G401.6 (cell line): ENCODE results near the gene AGPAT2.

Source experiments
- FAIRE-seq: peaks from 2 replicates; lab custom pipeline; 2012; peaks lifted over from hg19 to GRCh38; lab: Jason Lieb, UNC

The AGPAT2 gene

DNA sequence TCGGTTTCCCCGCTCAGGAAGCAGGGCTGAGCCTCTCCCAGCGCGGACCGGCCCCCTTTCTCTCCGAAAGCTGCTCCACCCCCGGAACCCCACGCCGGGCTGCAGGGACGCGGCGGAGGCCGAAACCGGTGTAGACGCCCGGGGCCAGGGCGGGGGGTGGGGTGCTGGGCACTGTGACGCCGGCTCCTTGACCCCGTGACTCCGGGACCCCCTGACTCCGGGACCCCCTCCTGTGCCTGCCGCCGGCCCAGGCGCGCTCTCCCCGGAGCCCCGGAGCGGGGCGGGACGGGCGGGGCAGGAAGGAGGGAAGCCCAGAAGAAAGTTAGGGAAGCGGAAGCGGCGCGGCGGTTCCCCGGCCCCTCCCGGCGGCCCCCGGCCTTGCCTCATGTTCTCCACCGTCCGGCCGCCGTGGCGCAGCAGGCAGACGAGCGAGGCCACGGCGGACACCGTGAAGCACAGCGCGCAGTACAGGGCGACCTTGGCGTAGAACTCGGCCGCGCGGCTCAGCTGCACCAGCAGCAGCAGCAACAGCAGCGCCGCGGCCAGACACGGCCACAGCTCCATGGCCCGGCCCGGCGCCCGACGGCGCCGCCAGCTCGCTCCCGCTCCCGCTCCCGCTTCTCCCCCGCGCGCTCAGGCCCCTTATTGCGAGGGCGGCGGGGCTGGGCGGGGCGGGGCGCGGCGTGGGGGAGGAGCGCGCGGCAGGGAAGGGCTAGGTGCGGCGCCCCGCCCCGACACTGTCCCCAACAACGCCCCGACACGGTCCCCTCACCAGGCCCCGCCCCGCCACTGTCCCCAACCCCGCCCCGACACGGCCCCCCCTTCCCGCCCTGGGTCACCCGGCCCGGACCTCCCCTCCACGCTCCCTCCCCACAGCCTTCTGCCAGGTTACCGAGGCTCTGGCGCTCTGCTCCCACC lies at the start of gene AGPAT2:
Gene AGPAT2 (minus strand): TSS at position 664 of the 918 bp plus-strand sequence. CDS start 100 bp downstream, at position 564.
- no peak for FAIRE-seq

DNA sequence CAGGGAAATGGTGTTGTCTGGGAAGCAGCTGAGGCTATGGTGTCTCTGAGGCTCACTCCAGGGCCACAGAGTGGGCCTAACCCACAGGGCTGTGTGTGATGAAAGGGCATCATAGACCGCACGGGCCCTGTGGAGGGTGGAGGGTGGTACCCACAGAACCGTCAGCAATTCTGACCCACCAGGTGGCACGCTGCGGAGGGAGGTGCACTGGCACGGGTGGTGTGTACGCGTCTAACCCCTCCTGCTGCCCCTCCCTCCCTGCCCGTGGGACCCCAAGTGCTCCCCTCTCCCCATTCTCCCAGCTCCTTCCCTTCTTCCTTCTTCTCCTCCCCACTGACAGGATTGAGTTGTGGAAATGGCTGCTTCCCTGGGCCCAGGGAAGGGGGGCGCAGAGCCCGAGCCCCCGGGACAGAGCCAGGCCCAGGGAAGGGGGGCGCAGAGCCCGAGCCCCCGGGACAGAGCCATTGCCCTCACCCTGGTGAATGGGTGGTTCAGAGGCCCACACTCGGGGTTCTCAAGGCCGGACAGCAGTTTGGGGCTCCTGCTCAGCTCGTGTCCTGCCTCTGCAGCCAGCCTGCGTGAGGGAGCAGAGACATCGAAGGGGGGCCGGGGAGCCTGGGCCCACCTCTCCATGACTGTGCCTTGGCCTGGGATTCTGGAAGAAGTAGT lies 48.7 kb upstream of the AGPAT2 start:
- no peak for FAIRE-seq

DNA sequence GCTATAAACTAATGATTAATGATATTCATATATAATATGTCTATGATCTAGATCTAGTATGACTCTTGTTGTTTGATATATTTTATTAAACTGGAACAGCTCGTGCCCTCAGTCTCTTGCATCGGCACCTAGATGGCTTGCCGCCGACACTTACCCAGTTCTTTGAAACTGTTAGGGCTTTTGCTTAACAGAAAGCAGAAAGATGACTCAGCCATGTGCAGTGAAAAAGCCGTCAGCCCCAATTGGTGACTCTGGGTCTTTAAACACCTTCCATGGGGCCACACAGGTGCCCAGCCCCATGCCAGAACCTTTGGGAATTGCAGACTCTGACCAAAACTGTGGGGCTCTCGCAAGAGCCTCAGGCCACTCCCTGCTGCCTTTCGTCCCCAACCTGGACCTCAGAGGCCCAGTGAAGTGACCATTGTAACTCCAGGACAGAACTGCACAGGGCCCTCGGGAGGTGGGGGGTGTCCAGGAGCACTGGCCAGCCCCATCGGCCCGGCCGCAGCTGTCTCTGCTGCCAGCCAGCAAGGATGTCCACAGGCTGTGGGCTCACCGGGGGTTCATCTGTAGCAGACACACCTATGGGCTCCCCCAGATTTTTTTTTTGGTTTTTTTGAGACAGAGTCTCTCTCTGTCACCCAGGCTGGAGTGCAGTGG lies 47.7 kb upstream of the AGPAT2 start:
- FAIRE-seq, result no peak

DNA sequence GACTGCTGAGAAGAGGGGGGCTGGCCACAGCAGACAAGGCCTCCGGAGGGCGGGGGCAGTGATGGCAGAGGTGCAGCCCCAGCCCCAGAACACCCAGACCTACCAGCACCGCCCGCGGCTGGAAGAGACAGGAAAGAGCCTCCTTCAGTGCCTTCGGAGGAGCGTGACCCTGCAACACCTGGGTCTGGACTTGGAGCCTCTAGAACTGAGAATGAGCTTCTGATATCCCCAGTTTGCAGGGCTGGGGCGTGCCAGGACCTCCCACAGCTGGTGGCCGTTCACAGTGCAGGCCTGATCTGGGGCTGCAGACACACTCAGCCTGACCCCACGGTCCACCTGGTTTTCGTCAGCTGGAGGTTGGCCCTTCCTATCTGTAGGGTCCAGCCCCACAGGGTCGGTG lies 46.4 kb upstream of the AGPAT2 start:
- no peak for FAIRE-seq

DNA sequence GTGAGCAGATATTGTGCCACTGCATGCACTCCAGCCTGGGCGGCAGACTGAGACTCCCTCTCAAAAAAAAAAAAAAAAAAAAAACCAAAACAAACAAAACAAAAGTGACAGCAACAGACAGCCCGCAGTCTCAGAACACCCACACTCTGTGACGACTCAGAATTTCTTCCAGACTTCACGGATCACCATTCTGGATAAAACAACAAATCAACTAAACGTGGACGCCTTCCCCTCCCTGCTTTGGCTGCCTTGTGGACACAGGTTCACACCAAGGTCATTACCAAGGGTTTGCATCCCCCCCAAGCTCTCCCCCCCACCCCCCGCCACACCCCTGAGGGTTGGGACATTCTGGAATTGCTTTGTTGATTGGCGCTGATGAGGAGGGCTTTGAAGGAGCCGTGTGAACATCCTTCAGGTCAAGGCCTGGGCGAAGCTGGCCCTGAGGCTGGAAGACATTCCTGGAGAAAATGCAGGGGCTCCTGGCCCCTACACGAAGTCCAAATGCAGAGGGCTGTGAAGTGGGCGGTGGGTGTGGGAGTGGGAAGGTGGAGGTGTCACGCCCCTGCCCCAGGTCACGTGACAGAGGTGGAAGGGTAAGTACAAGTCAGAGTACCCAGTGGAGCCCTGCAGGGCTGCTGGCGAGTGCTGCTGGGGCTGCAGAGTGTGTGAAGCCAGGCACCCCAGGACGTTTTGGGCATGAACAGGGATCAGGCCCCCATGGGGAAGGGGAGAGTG lies 45.4 kb upstream of the AGPAT2 start:
- FAIRE-seq, result no peak

DNA sequence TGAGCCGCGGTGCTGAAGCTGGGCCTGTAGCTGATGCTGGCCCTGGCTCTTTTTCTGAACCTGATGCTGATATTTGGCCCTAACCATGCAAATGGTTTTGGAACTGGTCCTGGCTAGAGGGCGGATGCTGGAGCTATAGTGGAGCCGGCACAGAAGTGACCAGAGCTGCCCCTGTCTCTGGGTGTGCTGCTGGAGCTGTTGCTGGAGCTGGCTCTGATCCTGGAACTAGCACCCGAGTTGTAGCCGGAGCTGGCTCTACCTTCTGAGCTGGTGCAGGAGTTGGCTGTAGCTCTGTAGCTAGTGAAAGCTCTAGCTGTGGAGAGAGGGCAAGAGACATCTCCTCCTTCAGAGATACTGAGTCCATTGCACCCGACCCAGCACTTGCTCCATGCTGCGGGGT lies 42.7 kb upstream of the AGPAT2 start:
- no peak for FAIRE-seq

DNA sequence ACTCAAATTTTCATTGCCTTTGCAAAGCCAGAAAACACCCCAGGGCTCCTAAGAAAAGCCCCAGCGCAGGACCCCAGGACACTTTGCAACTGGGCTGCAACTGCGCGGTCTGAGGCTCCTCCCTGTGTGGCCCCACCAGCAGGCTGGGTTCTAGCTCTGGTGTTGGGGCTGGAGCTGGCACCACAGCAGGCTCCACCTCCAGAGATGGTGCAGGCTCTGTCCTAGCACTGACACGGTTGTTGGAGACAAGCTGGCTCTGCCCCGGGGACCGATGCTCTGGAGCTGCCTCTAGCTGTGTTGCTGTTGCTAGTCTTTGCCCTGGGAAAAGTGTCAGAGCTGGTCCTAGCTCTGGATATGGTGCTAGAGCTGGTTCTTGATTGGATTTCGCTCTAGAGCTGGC lies 41.9 kb upstream of the AGPAT2 start:
- FAIRE-seq, result no peak

DNA sequence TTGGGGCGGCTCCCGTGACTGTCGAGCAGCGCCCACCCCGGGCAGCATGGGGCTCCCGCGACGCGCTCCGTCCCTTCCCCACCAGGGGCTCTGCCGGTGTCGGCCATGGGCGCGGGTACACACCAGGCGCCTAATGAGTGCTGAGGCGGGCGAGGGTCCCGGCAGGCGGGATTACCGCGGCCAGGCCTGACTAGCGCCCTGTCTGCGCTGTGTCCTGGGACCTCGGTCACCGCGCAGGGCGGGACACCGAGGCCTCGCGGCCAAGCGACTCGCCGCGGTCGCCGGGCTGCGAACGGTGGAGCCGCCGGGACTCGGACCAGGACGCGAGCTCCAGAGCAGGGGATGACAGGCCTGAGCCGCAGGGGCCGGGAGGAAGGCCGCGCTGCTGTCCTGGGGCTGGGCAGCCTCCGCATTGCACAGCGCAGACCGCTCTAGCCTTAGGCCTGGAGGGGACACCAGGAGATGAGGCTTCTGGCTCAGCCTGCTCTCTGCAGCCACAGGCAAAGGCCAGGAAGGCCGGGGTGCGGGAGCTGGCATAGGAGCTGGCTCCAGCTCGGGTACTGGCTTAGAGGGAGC lies 41.4 kb upstream of the AGPAT2 start:
- FAIRE-seq, result no peak

DNA sequence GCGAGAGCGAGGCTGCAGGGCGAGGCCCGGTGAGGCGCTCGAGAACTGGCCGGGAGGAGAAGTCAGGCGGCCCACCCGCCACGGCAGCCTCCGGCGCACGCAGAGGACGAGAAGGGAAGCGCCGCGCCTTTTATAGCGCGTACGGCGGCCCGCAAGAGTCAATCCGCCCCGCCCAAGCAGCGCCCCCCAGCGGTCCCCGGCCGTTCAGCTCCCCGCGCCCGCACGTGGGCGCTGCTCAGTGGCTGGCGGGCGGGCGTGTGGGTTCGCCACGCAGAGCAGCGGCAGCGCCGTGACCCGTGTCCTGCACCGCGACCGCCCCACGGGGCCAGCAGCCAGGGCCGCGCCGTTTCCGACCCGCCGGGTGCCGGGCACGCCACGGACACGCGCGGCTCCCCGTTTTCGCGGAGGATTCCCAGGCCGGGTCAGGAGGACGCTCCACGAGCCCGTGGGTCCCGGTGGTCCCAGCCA lies 40.9 kb upstream of the AGPAT2 start:
- FAIRE-seq, result no peak

DNA sequence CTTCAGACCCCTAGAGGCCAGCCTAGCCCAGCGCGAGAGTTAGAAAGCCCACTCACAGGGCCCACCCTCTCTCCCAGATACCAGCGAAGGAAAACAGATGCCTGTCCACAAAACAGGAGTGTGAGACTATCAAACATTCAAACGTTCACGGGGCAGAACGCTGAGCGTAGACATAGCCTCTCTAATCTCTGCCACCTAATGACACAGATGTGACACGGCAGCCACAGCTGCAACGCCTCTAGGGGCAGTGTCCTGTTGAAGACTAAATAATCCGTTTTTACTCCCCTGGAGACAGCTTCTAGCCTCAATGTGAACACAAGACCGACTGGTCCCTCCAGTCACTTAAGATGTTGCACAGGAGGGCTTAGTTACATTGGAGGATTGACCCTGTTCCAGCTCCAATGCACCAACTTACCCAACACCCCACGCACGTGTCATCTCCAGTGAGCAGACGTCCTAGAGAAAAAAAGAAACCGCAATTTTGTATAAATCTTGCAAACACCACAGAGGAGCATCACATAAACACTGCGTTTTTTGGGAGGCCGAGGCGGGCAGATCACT lies 39.5 kb upstream of the AGPAT2 start:
- FAIRE-seq, result no peak

DNA sequence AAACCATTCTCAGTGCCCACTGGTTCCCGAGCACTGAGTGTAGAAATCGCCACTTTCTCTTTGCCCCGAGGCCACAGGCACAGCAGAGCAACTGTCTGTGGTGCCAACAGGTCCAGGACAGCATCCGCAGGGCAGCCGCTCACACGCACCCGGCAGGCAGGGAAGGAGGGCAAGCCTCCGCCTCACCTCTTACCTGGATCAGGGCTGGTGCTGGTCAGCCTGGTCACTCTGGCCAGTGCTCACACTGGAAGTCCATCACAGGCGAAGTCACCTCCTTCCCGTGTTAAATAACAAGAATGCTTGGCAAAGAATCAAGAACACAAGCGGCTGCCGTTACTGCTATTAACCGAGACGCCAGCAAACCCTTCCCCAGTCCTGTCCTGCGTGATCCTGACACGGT lies 38.9 kb upstream of the AGPAT2 start:
- FAIRE-seq, result no peak

DNA sequence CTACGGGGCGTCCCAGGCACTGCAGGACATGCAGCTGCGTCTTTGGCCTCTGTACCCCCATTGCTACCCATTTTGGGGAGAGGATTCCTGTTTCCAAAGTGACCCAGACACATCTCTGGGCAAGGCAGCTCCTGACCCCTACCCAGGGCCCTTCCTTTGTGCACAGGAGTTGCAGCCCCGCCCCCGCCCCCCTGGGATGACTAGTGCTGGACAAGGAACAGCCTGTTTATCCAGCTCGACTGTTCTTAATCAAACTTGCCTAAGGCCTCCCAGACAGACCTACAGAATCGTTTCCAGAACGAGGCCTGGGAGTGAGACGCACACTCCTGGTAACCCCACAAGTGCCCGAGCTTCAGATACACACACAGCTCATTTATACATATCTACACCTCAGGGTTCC lies 38.4 kb upstream of the AGPAT2 start:
- no peak for FAIRE-seq

DNA sequence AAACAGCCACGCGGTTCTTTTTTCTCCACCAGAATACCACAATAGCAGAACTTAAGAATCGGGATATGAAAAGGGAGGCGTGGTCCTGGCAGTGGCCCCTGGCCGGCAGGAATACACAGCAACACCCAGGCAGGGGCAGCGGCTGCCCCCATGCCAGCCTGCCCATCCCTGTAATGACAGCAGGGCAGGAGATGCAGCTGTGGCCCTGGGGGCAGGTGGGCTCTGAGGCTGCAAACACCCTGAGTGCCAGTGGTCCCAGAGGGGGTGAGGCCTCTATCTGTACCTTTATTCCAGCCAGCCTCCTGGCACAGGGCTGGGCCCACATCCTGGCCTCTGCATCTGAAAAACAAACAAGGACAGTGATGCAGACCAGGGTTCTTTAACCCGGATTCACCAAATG lies 37.5 kb upstream of the AGPAT2 start:
- no peak for FAIRE-seq

DNA sequence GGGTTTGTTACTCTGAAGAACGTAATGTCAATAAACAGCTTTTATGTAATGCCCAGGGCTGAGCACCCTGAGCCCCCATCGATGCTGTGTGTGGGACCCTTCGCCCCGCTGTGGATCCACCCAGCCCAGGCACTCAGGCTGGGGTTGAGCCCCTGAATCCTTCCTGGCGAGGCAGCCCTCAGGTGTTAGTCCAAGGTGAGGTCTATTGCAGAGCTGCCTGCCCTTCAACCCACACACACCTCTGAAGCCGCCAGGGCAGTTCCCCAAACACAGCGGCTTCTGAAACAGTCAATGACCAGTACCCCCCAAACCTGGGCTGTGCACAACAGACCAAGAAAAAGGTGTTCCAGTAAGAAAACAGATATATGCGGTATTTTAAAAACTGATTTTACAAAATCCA lies 36.7 kb upstream of the AGPAT2 start:
- FAIRE-seq, result no peak

DNA sequence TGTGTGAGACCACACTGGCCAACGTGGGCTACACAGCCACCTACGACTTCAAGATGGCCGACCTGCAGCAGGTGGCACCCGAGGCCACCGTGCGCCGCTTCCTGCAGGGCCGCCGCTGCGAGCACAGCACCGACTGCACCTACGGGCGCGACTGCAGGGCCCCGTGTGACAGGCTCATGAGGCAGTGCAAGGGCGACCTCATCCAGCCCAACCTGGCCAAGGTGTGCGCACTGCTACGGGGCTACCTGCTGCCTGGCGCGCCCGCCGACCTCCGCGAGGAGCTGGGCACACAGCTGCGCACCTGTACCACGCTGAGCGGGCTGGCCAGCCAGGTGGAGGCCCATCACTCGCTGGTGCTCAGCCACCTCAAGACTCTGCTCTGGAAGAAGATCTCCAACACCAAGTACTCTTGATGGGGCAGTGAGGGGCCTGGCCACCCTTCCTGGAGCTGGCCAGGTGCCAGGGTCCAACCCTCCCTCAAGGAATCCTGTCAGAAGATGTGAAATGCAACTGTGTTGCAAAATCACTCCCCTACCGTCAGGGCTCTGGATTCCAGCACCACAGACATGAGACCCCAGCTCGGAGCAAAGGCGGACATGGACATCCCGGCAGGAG lies 36.2 kb upstream of the AGPAT2 start:
- peak; percentile 56 for FAIRE-seq

DNA sequence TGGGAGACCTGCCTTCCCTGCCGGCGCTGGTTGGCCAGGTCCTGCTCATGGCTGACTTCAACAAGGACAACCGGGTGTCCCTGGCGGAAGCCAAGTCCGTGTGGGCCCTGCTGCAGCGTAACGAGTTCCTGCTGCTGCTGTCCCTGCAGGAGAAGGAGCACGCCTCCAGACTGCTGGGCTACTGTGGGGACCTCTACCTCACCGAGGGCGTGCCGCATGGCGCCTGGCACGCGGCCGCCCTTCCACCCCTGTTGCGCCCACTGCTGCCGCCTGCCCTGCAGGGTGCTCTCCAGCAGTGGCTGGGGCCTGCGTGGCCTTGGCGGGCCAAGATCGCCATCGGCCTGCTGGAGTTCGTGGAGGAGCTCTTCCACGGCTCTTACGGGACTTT lies 35.7 kb upstream of the AGPAT2 start:
- FAIRE-seq, result no peak

DNA sequence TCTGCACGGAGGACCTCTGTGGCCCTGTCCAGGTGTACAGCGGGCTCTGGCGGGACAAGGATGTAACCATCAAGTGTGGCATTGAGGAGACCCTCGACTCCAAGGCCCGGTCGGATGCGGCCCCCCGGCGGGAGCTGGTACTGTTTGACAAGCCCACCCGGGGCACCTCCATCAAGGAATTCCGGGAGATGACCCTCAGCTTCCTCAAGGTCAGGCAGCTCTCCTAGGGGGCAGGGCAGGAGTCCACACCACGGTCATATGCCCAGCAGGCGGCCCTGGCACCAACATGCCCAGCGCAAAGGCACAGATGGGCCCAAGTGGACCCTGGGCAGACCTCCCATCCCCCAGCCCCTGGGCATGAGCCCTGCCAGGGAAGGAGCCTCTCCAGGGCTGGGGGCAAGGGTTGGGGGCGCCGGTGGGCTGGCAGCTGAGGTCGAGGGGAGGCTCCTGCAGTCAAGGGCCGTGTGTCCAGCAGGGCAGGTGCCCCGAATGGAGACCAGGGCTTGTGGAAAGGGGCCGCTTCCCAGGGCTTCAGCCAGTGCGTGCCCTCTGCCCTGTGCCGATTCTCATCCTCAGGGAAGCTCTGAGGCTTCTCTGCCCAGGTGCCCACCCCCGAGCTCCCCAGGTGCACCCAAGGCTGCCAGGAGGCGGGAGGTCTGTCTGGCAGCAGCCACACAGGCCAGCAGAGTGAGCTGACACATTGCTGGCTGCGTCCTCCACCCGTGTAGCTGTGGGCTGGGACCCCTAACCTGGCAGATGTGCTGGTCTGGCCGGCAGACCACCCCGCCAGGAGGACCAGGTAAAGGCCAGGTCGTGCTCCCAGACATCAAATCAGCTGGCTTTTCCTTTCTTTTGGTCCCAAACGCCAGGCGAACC lies 35.1 kb upstream of the AGPAT2 start:
- no peak for FAIRE-seq

DNA sequence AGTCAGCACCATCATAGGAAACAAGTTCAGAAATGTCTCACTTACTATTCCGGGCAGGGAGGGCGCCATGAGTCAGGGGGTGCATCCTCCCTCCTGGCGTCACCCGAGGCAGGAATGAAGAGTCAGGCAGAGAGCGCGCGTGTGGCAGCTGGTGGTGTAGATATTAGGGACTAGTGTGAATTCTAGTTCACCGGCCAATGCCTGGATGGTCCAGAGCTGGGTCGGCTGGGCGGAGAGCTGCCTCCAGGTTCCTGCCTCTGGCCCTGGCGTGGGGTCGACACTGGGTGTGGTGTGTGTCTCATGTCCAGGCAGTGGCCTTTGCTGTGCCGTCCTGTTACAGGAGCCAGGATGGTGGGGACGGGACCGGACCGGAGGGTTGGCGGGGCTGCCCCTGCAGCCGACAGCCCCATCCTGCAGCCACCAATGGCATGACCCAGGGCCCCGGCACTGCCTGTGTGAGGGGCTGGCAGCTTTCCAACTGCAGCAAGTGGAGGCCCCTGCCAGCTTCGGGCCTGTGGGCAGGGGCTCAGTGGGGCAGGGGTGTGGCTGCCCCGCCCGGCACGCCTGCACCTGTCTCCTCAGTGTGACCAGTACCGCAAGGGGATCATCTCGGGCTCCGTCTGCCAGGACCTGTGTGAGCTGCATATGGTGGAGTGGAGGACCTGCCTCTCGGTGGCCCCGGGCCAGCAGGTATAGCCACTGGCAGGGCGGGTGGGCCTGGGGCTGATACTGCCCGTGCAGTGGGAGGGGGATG lies 34.3 kb upstream of the AGPAT2 start:
- FAIRE-seq, result peak; percentile 19

DNA sequence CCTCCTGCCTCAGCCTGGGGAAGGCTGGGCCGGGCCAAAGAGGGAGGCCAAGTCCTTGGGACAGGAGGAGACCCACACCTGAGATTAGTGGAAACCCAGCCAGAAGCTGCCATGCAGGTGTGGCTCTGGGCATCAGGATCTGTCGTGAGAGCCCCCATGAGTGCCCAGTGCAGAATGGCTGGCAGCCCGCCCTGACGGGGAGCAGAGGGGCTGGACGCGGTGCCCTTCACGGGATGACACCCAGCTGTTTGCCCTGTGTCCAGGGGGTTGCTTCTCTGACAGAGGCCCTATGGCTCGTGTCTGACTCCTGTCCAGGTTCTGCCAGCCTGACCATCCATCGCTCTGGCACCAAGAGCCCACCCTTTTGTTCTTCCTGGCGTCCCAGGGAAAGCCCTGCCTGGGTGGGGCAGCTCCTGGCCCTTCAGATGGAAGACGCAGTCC lies 33.7 kb upstream of the AGPAT2 start:
- no peak for FAIRE-seq
